NCI-H2107 treated with DMSO at 0.1 percent for 48 hours (cell line): Measurements from ENCODE around the gene COL27A1.

Source experiments
- DNase-seq: peaks from one replicate; lab custom pipeline; 2025; ENCODE audit not compliant: unreplicated experiment; lab: John Stamatoyannopoulos, UW

COL27A1 gene

GRCh38 chr9:114261987-114262386 lies 106.7 kb downstream of the COL27A1 start:
- no peak for DNase-seq

GRCh38 chr9:114263853-114264510 lies 108.6 kb downstream of the COL27A1 start:
- DNase-seq = no peak

GRCh38 chr9:114264806-114265550 lies 109.6 kb downstream of the COL27A1 start:
- DNase-seq = no peak

- DNase-seq = no peak
Measured at GRCh38 chr9:114266969-114267368, 111.6 kb downstream of the COL27A1 start.

- DNase-seq = no peak
Measured at GRCh38 chr9:114269023-114269422, 113.7 kb downstream of the COL27A1 start.

GRCh38 chr9:114270120-114270975 lies 115.0 kb downstream of the COL27A1 start:
- no peak for DNase-seq

GRCh38 chr9:114271556-114272510 lies 116.5 kb downstream of the COL27A1 start:
- DNase-seq = no peak

- DNase-seq = no peak
Measured at GRCh38 chr9:114272739-114273431, 117.5 kb downstream of the COL27A1 start.

GRCh38 chr9:114273461-114273881 lies 118.1 kb downstream of the COL27A1 start:
- DNase-seq = no peak

- DNase-seq = no peak
Measured at GRCh38 chr9:114274217-114274616, 118.9 kb downstream of the COL27A1 start.

GRCh38 chr9:114275246-114276004 lies 120.1 kb downstream of the COL27A1 start:
- no peak for DNase-seq

- DNase-seq = no peak
Measured at GRCh38 chr9:114276908-114277821, 121.8 kb downstream of the COL27A1 start.

GRCh38 chr9:114278356-114278755 lies 123.0 kb downstream of the COL27A1 start:
- no peak for DNase-seq

- DNase-seq = no peak
Measured at GRCh38 chr9:114278881-114279570, 123.7 kb downstream of the COL27A1 start.

GRCh38 chr9:114279693-114280092 lies 124.4 kb downstream of the COL27A1 start:
- DNase-seq = no peak

- DNase-seq = no peak
Measured at GRCh38 chr9:114280636-114281472, 125.5 kb downstream of the COL27A1 start.
